G401.6 (cell line): ENCODE data around the gene TLCD2.
"Not testable (repeated sequence)": the region's sequence is repeated elsewhere in the genome, so short reads cannot be mapped to it uniquely, and the experiment has no call there.

Experiments used
- FAIRE-seq: peaks from 2 replicates; lab custom pipeline; 2012; peaks lifted over from hg19 to GRCh38; lab: Jason Lieb, UNC

The TLCD2 gene

GRCh38 chr17:1709971-1710806 lies at the start of gene TLCD2:
Gene TLCD2 (minus strand): TSS chr17:1710377. CDS start chr17:1710242, 135 bp downstream.
- FAIRE-seq = no peak

- no peak for FAIRE-seq
Observed at GRCh38 chr17:1759529-1759928, 49.4 kb upstream of the TLCD2 start.

DNA sequence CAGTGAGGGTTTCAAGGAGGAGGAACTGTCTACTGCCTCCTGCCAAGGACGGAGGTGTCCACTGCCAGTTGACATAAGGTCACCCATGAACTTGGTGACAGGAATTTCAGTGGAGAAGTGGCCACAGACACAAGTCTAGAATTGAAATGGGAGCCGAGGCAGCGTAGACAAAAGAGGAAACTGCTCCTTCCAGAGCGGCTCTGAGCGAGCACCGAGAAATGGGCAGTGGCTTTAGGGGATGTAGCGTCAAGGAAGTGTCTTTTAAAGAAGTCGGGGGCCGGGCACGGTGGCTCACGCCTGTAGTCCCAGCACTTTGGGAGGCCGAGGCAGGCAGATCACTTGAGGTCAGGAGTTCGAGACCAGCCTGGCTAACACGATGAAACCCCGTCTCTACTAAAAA lies 48.6 kb upstream of the TLCD2 start:
- FAIRE-seq = no peak

DNA sequence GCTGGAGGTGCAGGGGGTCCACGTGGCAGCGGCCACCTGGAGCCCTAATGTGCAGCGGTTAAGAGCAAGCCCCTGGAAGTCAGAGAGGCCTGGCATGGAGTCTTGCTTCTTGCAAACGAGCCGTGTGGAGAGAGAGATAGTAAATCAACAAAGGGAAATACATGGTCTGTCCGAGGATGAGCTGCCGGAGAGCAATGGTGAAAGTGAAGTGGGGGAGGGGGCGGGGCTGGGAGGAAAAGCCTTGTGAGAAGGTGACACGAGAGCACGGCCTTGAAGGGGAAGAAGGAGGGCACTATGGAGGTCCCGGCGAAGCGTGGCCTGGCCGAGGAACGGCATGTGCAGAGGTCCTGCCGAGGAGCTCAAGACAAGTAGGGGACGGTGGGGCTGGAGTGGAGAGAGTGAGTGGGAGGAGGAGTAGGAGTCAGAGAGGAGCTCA lies 45.7 kb upstream of the TLCD2 start:
- FAIRE-seq = no peak

DNA sequence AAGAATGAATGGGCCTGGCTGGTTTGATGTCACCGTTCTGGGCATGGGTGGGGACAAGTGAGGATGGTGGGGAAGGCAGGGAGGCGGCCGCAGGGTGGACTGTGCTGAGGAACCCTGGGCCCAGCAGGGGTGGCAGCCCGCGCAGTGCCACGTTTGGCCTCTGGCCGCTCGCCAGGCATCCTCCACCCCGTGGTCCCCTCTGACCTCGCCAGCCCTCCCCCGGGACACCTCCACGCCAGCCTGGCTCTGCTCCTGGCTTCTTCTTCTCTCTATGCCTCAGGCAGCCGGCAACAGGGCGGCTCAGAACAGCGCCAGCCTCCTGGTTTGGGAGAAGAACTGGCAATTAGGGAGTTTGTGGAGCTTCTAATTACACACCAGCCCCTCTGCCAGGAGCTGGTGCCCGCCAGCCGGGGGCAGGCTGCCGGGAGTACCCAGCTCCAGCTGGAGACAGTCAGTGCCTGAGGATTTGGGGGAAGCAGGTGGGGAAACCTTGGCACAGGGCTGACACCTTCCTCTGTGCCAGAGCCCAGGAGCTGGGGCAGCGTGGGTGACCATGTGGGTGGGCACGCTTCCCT lies 45.2 kb upstream of the TLCD2 start:
- FAIRE-seq = no peak

- FAIRE-seq = no peak
Observed at GRCh38 chr17:1754430-1755112, 44.4 kb upstream of the TLCD2 start.

GRCh38 chr17:1753767-1754429 lies 43.7 kb upstream of the TLCD2 start:
- no peak for FAIRE-seq

DNA sequence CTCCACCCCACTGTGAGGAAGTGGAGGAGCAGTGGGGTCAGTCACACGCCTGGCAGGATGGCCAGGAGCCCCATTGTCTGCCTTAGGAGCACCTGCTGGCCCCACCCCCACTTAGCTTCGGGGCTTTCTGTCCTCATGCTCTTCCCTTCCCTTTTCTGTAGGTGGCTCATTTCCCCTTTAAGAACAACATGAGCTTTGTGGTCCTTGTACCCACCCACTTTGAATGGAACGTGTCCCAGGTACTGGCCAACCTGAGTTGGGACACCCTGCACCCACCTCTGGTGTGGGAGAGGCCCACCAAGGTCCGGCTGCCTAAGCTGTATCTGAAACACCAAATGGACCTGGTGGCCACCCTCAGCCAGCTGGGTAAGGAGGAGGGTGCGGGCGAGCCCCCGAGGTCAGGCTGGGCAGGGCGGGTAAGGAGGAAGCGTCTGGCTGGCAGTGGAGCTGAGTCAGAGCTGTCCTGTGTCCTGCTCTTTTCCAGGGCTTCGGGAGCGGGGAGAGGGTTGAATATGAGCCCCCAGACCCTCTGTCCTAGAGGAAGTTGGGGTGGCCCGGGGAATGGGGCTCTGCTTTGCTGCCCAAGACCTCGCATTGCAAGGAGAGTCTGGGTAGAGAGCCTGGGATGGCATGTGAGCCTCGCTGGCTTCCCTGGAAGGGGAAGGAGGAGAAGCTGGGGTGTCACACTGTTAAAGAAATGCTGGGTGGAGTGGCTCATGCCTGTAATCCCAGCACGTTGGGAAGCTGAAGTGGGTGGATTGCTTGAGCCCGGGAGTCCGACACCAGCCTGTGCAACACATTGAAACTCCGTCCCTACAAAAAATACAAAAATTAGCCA lies 42.5 kb upstream of the TLCD2 start:
- no peak for FAIRE-seq

DNA sequence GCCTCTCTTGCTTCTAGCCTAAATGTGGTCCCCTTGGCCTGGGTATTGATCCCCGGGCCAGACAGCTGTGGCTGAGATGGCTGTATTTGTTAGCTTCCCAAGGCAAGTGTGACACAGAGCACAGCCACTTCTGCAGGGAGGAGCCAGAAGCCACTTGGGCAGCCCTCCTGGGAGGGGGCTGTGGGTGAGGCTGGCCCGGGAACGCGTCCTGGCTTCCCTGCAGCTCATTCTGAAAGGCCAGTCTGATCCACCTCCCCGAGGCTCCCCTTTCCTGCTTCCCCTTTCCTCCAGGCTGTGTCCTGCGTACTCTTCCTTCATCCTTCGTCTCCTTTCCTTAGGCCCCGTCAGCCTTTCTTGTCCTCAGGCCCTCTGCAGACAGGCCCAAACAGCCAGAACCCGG lies 40.5 kb upstream of the TLCD2 start:
- no peak for FAIRE-seq

GRCh38 chr17:1746975-1747543 lies 36.9 kb upstream of the TLCD2 start:
- FAIRE-seq = no peak

DNA sequence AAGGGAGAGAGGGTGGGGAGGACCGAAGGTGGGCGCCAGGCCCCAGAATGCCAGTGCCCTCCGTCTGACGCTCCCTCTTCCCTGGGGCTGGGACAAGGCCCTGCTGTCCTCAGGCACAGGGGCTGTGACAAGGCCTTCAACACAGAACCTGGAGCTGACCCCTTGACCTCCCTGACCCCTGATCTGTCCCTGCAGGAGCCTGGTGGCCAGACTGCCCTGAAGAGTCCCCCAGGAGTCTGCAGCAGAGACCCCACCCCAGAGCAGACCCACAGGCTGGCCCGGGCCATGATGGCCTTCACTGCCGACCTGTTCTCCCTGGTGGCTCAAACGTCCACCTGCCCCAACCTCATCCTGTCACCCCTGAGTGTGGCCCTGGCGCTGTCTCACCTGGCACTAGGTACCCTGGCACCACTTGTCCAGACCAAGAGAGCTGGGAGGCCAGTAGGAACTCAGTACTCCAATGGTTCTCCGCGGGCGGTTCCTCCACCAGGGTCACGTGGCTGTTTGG lies 35.4 kb upstream of the TLCD2 start:
- FAIRE-seq = no peak

GRCh38 chr17:1744551-1745512 lies 34.7 kb upstream of the TLCD2 start:
- FAIRE-seq = no peak

DNA sequence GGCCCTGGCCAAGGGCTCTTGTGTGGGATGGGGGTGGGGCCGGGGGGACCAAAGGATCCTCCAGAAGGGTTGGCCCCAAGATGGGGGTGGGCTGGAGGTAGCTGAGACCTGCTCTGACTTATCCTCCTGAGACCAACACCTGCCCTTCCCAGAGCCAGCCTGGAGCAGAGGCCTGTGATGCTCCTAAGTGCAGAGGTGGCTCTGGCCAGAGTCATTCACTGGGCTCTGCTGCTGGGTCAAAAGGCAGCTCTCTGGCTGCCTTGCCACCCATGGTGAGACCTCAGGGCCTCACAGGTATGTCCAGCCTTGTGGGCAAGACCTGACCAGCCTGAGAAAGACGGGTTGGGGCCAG lies 32.9 kb upstream of the TLCD2 start:
- FAIRE-seq = no peak

- no peak for FAIRE-seq
Observed at GRCh38 chr17:1742371-1743087, 32.4 kb upstream of the TLCD2 start, which contains the start of gene SERPINF2. Gene SERPINF2 (plus strand): TSS chr17:1742871. CDS start chr17:1744996, 2,125 bp downstream.

- FAIRE-seq = not testable (repeated sequence)
Observed at GRCh38 chr17:1741899-1742298, 31.7 kb upstream of the TLCD2 start.

- no peak for FAIRE-seq
Observed at GRCh38 chr17:1737531-1738291, 27.5 kb upstream of the TLCD2 start.

DNA sequence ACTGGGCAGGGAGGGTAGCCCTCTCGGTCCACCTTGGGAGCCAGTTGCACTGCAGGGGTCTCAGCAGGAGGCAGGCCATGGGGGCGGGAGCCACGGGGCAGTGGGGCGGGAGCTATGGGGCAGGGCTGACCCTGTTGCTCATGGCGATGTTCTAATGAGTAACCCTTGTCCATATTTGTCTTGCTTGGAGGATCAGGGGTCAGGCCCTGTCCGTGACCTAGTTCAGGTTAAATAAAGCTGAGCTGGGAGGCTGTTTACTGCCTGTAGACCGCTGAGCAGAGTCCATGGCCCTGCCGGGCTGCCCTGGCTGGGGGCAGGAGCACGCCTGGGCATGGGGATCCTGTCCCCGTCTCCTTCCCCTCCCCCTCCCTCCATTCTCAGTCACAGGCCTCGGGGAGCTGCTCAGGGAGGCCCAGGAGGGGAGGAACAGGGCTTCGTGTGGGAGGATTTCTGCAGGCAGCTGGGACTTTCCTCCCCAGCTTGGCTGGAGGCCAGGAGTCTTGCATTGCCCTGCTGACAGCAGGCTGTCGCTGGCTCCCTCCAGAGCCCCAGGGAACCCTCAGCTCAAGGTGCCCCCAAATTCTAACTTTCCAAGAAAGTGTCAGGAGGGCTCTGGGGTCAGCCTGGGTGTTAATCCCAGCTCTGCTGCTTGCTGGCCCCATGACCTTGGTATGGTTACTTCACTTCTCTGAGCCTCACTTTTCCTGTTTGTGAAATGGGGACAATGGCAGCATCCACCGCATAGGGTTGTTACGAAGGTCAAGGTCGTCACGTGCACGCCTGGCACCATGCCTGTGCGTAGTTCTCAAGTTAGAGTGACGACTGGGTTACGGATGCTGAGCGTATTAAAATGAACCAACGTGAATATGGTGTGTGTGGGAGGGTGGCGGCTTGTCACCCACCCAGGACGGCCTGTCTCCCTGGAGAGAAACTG lies 26.4 kb upstream of the TLCD2 start:
- FAIRE-seq = no peak
